Measurements from ENCODE around the gene OLFML3. TPM values are rescaled to one million over a fixed set of nuclear protein-coding genes. Genes with fewer than 3 reads are reported as not detected.

OLFML3 gene
- total RNA-seq, 4 donors from 2014 or later = 20.2 to 28.3 (median 24.8) TPM

DNA sequence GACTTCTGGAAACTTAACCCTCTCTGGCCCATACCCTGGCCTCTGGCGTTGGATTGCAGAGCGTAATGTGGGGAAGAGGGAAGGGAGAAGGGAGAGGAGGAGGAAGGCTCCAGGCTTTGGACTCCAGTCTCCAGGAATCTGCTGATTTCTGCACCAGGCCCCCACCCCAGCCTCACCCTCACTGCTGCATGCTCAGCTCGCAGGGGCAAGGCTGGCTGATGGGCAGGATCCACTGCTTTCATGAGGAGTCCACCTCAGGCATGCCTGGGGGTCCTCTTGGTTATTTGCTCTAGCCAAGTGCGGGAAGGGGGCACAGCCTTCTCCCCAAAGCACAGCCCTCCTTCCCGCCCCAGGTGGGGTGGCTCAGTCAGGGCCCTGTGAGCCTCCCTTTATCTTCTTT is 3.7 kb downstream of the OLFML3 start:
- H3K9me3 ChIP-seq = no peaks in the 10 kb centered on the region
- H3K4me3 ChIP-seq (replicated peaks in 1 of 3) = no peak overlapping the region
- H3K4me1 ChIP-seq = peaks cover 14 to 41% of the 10 kb centered on the region in 2 donors
- peak overlapping the region in 2 of 3 donors; percentile 4 to 15 for H3K27ac ChIP-seq
- H3K36me3 ChIP-seq = no peaks in the 10 kb centered on the region
- DNase-seq = no peak
- intact Hi-C loops (cut with DNase I) = loop anchor here (10.0 kb wide), 1 partner anchor 148 kb away; no protein-coding TSS in a partner anchor
- no peak for TF ChIP-seq POLR2A (IDR thresholded peaks at IDR 0.05)
- TF ChIP-seq, protein P1, sequence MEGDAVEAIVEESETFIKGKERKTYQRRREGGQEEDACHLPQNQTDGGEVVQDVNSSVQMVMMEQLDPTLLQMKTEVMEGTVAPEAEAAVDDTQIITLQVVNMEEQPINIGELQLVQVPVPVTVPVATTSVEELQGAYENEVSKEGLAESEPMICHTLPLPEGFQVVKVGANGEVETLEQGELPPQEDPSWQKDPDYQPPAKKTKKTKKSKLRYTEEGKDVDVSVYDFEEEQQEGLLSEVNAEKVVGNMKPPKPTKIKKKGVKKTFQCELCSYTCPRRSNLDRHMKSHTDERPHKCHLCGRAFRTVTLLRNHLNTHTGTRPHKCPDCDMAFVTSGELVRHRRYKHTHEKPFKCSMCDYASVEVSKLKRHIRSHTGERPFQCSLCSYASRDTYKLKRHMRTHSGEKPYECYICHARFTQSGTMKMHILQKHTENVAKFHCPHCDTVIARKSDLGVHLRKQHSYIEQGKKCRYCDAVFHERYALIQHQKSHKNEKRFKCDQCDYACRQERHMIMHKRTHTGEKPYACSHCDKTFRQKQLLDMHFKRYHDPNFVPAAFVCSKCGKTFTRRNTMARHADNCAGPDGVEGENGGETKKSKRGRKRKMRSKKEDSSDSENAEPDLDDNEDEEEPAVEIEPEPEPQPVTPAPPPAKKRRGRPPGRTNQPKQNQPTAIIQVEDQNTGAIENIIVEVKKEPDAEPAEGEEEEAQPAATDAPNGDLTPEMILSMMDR (IDR thresholded peaks at IDR 0.05) = no peak
- WGBS, 2 donors = 59 to 70% methylated on average over 5 of the region's 5 CpGs
- H3K27me3 ChIP-seq = no peaks in the 10 kb centered on the region

DNA sequence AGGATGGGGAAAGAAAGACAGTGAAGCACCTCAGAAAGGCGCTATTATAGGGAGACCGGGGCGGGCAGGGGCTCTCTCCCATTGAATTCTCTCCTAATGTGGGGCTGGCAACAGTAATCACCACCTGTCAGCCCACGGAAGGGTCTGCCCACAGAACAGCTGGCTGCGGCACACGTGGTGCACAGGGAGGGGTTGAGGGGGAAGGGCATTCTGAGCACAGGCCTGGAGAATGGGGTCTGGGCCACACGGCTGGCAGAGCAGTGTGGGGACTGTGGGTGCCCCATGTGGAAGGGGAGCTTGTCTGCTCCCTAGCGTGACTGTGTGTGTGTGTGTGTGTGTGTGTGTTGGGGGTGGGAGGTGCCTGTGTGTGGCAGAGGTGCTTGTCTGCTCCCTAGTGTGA is 4.1 kb downstream of the OLFML3 start:
- no peak for DNase-seq
- Histone ChIP-seq H3K36me3 (no peaks in the 10 kb centered on the region), H3K27me3 (no peaks in the 10 kb centered on the region), H3K4me1 (peaks cover 13 to 41% of the 10 kb centered on the region in 2 donors), H3K27ac (peak overlapping the region in 2 of 3 donors; percentile 4 to 15), H3K4me3 (replicated peaks in 1 of 3) (no peak overlapping the region), H3K9me3 (no peaks in the 10 kb centered on the region)
- TF ChIP-seq, protein P1 (IDR thresholded peaks at IDR 0.05) = no peak
- TF ChIP-seq POLR2A (IDR thresholded peaks at IDR 0.05) = no peak
- WGBS, 2 donors = 74 to 86% methylated on average over 8 of the region's 8 CpGs
- intact Hi-C loops (cut with DNase I) = loop anchor here (10.0 kb wide), 1 partner anchor 149 kb away; no protein-coding TSS in a partner anchor

DNA sequence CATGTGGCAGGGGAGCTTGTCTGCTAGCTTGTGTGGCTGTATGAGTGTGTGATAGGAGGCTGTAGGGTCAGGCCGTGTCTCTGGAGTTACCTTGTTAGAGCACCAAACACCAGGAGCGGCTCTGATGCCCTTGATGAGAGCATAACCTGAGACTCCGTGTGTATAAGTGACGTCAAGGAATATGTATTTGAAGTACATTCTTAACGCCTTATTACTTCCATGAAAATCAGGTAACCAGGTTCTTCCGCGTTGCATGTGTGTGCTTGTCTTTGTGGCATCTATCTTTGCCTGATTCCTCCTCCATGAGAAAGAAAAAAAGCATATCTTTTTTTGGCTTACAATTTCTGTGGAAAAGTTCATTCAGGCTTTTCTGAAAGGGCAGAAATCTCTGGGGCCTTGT is 4.6 kb downstream of the OLFML3 start:
- no peaks in the 10 kb centered on the region for H3K9me3 ChIP-seq
- TF ChIP-seq POLR2A (IDR thresholded peaks at IDR 0.05) = no peak
- TF ChIP-seq, protein P1 (IDR thresholded peaks at IDR 0.05) = no peak
- H3K36me3 ChIP-seq = no peaks in the 10 kb centered on the region

DNA sequence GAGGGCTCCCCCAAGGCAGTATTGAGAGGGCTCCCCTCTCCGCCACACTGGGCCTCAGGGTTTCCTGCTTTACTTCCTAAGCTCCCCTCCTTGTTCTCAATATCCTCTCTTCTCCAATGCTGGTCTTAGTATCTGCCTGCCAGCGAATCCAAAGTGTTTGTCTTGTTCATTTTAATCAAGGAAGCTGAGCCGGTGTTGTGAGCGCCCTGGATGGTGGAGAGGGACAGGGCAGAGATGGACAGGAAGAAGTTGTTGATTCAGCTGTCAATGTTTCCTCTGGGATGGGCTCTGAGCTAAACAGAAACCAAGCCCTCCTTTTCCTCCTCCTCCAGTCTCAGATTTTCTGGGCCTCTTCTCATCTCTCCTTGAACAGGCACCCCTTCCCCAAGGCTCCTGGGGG is 5.4 kb downstream of the OLFML3 start:
- Histone ChIP-seq H3K4me3 (replicated peaks in 1 of 3) (no peak overlapping the region), H3K27me3 (no peaks in the 10 kb centered on the region), H3K9me3 (no peaks in the 10 kb centered on the region), H3K36me3 (no peaks in the 10 kb centered on the region), H3K4me1 (peaks cover 5 to 28% of the 10 kb centered on the region in 2 donors), H3K27ac (no peak overlapping the region)
- WGBS, 2 donors = 55 to 67% methylated on average over 4 of the region's 4 CpGs
- DNase-seq = no peak
- intact Hi-C loops (cut with DNase I) = loop anchor here (10.0 kb wide), 1 partner anchor 150 kb away; no protein-coding TSS in a partner anchor
- TF ChIP-seq, protein P1 (IDR thresholded peaks at IDR 0.05) = no peak
- no peak for TF ChIP-seq POLR2A (IDR thresholded peaks at IDR 0.05)

More for the DNA sequence above, 4.6 kb downstream of the OLFML3 start:
- no peak overlapping the region for H3K27ac ChIP-seq
- WGBS, 2 donors = 88 to 94% methylated on average over 7 of the region's 7 CpGs
- H3K4me1 ChIP-seq = peaks cover 8 to 37% of the 10 kb centered on the region in 2 donors
- no peak overlapping the region for H3K4me3 ChIP-seq (replicated peaks in 1 of 3)
- DNase-seq = no peak
- no peaks in the 10 kb centered on the region for H3K27me3 ChIP-seq
- intact Hi-C loops (cut with DNase I) = loop anchor here (10.0 kb wide), 1 partner anchor 149 kb away; no protein-coding TSS in a partner anchor

DNA sequence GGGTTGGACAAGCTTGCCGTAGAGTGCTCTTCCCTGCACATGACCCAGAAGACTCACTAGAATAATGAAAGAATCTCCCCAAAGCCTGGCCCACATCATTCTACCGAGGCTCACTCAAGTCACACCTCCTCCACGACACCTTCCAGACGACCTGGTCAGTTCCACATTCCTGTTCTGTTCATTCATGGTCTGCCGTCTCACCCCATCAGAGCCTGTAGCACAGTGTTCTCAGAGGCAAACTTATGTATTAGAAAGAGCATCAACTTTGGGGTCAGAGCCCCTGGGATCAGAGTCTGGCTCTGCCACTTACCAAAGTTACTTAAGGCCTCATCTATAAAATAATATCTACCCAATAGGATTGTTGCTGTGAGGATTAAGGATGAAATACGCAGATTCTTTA is 7.5 kb downstream of the OLFML3 start:
- no peak for DNase-seq
- Histone ChIP-seq H3K9me3 (no peaks in the 10 kb centered on the region), H3K4me3 (replicated peaks in 1 of 3) (no peak overlapping the region), H3K36me3 (no peaks in the 10 kb centered on the region), H3K27ac (no peak overlapping the region), H3K4me1 (peaks cover 5 to 28% of the 10 kb centered on the region in 2 donors), H3K27me3 (no peaks in the 10 kb centered on the region)
- WGBS, 2 donors = 82 to 94% methylated on average over 6 of the region's 6 CpGs
- intact Hi-C loops (cut with DNase I) = loop anchor here (10.0 kb wide), 1 partner anchor 152 kb away; no protein-coding TSS in a partner anchor
- TF ChIP-seq POLR2A (IDR thresholded peaks at IDR 0.05) = no peak
- TF ChIP-seq, protein P1 (IDR thresholded peaks at IDR 0.05) = no peak
